GM21360 (cell line): Measurements from ENCODE around the gene MYH9.
"Not testable (repeated sequence)": the region's sequence is repeated elsewhere in the genome, so short reads cannot be mapped to it uniquely, and the experiment has no call there.

Experiments
- ATAC-seq: cut with Tn5 transposase; IDR thresholded peaks from one replicate; pipeline ENCODE4 v1.9.1; 2021; ENCODE audit warnings: mild to moderate bottlenecking, moderate library complexity; ENCODE audit not compliant: unreplicated experiment

MYH9 gene

GRCh38 chr22:36253523-36254490 is 134.0 kb downstream of the MYH9 start:
- no peak for ATAC-seq

GRCh38 chr22:36252754-36253522 is 134.8 kb downstream of the MYH9 start, which contains the start of gene APOL1:
TSS of gene APOL1 (plus strand) at chr22:36253133. CDS start at chr22:36254956, 1,823 bp downstream.
- no peak for ATAC-seq

GRCh38 chr22:36251979-36252608 is 135.7 kb downstream of the MYH9 start:
- not testable (repeated sequence) for ATAC-seq

- not testable (repeated sequence) for ATAC-seq
Observed at GRCh38 chr22:36250292-36250960, 137.3 kb downstream of the MYH9 start.

GRCh38 chr22:36249160-36249559 is 138.6 kb downstream of the MYH9 start:
- ATAC-seq = no peak

- no peak for ATAC-seq
Observed at GRCh38 chr22:36247955-36248354, 139.8 kb downstream of the MYH9 start.

GRCh38 chr22:36246718-36247117 is 141.0 kb downstream of the MYH9 start:
- no peak for ATAC-seq

GRCh38 chr22:36245805-36246356 is 141.9 kb downstream of the MYH9 start:
- ATAC-seq = no peak

- no peak for ATAC-seq
Observed at GRCh38 chr22:36244522-36245391, 143.0 kb downstream of the MYH9 start.

- ATAC-seq = no peak
Observed at GRCh38 chr22:36243986-36244385, 143.8 kb downstream of the MYH9 start.

GRCh38 chr22:36239401-36240171 is 148.2 kb downstream of the MYH9 start, which contains the start of gene APOL2:
TSS of gene APOL2 (minus strand) at chr22:36239527. CDS start at chr22:36233162, 6,365 bp downstream.
- ATAC-seq = peak; percentile 84

- ATAC-seq = no peak
Observed at GRCh38 chr22:36239150-36239400, 148.7 kb downstream of the MYH9 start.

- no peak for ATAC-seq
Observed at GRCh38 chr22:36238373-36239149, 149.2 kb downstream of the MYH9 start.

GRCh38 chr22:36237462-36238372 is 150.1 kb downstream of the MYH9 start:
- no peak for ATAC-seq

GRCh38 chr22:36236388-36237319 is 151.1 kb downstream of the MYH9 start:
- ATAC-seq = no peak

GRCh38 chr22:36235585-36235984 is 152.2 kb downstream of the MYH9 start:
- ATAC-seq = no peak
